Fibroblast of pulmonary artery (primary cell): ENCODE measurements around the gene ZNF423.

Experiments used
- DNase-seq: peaks from one replicate; pipeline ENCODE4 v3.0.0-alpha.2; 2010; ENCODE audit warnings: low read depth
- H3K4me3 ChIP-seq: replicated peaks from 2 replicates; pipeline ENCODE4 v1.5.1; 2011; ENCODE audit warnings: low read depth, mild to moderate bottlenecking, control low read depth, low read length, moderate library complexity
- TF ChIP-seq, protein P1 (sequence below): IDR thresholded peaks from 2 replicates; pipeline ENCODE4 v1.5.1; 2011; ENCODE audit warnings: mild to moderate bottlenecking, control low read depth, low read length, inconsistent platforms; ENCODE audit errors: missing control alignments

Gene ZNF423

DNA sequence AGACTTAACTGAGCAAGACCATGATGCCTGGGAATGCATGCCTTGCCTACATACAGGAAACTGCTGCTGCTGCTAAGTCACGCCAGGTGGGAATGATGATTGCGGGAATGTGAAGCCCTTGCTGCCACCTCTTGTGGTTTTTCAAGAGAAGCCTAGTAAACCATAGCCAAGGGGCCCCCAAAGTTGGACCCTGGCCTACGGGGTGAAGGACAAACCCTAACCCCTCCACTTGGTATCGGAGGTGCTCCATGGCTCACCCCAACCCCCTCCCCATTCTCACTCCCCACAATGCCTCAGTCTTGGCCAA lies 233.9 kb downstream of the ZNF423 start:
- TF ChIP-seq, protein P1, sequence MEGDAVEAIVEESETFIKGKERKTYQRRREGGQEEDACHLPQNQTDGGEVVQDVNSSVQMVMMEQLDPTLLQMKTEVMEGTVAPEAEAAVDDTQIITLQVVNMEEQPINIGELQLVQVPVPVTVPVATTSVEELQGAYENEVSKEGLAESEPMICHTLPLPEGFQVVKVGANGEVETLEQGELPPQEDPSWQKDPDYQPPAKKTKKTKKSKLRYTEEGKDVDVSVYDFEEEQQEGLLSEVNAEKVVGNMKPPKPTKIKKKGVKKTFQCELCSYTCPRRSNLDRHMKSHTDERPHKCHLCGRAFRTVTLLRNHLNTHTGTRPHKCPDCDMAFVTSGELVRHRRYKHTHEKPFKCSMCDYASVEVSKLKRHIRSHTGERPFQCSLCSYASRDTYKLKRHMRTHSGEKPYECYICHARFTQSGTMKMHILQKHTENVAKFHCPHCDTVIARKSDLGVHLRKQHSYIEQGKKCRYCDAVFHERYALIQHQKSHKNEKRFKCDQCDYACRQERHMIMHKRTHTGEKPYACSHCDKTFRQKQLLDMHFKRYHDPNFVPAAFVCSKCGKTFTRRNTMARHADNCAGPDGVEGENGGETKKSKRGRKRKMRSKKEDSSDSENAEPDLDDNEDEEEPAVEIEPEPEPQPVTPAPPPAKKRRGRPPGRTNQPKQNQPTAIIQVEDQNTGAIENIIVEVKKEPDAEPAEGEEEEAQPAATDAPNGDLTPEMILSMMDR: no peak
- no peak for DNase-seq
- no peak overlapping the region for H3K4me3 ChIP-seq

- DNase-seq: no peak
- H3K4me3 ChIP-seq: no peak overlapping the region
- TF ChIP-seq, protein P1: no peak
These were observed 234.4 kb downstream of the ZNF423 start for GRCh38 chr16:49621241-49622083.

DNA sequence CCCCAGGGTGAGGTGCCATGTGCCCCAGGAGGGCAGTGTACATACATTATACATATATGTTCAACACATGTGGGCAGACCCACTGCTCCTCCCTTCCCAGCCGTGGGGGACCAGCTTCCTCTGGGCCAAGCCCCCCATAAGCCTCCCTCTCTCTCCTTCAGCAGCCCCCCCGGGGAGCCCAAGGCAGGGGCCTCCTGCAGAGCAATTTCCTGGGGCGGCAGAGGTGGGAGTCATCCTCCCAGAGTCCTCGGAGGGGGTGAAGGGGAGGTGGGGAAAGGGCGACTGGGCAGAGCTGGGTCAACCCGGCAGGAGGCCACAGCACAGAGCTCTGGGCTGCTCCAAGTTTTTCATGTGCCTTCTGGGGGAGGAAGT lies 235.1 kb downstream of the ZNF423 start:
- TF ChIP-seq, protein P1: no peak
- no peak overlapping the region for H3K4me3 ChIP-seq
- DNase-seq: no peak

GRCh38 chr16:49620158-49620868 lies 235.6 kb downstream of the ZNF423 start:
- DNase-seq: peak; percentile 78
- H3K4me3 ChIP-seq: no peak overlapping the region
- TF ChIP-seq, protein P1: no peak

GRCh38 chr16:49619811-49620157 lies 236.1 kb downstream of the ZNF423 start:
- H3K4me3 ChIP-seq: no peak overlapping the region
- no peak for DNase-seq
- TF ChIP-seq, protein P1: no peak

DNA sequence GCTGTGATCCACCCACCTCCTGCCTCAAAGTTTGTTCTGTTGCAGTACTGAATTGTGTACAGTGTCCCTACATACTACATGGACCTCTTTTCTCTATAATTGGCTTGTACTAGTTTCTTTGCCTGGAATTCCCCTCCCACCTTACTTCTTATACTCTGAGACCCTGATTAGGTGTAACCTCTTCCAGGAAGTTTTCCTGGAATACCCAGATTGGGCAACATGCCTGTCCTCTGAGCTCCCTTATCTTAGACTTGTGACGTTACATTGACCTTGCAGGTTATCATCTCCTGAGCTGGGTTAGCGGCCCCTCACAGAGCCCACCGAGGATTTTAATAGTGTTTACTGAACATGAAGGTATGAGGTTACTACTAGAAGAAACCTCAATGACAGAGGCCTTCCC lies 237.0 kb downstream of the ZNF423 start:
- TF ChIP-seq, protein P1: no peak
- H3K4me3 ChIP-seq: no peak overlapping the region
- DNase-seq: no peak

GRCh38 chr16:49617710-49618330 lies 238.1 kb downstream of the ZNF423 start:
- TF ChIP-seq, protein P1: no peak
- no peak overlapping the region for H3K4me3 ChIP-seq
- DNase-seq: no peak
